GM12878 (cell line): ENCODE data around the gene KLHDC10. TPM values are rescaled to one million over a fixed set of nuclear protein-coding genes. Genes with fewer than 3 reads are reported as not detected.

Source experiments
- E4F1 ChIP-seq: fragments of 450-650 bp; IDR thresholded peaks from 2 replicates; pipeline ENCODE4 v1.6.1; 2018; ENCODE audit warnings: borderline replicate concordance, mild to moderate bottlenecking; ENCODE audit not compliant: partially characterized antibody
- EGR1 ChIP-seq, 2 experiments: IDR thresholded peaks; 1 replicate in 1 of 2; 2 replicates in 1 of 2; pipeline ENCODE4 v1.6.1; 2011 to 2012; ENCODE audit warnings: low read depth in 2 of 2, low read length in 2 of 2, borderline replicate concordance in 1 of 2, mild to moderate bottlenecking in 1 of 2, moderate library complexity in 1 of 2
- HDAC2 ChIP-seq: fragments of 200-600 bp; sonication (generic); IDR thresholded peaks from 2 replicates; pipeline ENCODE4 v1.6.1; 2017
- HSF1 ChIP-seq: fragments of 150-350 bp; IDR thresholded peaks from 2 replicates; pipeline ENCODE4 v1.6.1; 2014; ENCODE audit warnings: mild to moderate bottlenecking, low read depth, low read length
- IKZF2 ChIP-seq, 2 experiments: fragments of 450-650 bp; IDR thresholded peaks; 2 replicates each; pipeline ENCODE4 v1.6.1; 2017; ENCODE audit warnings: mild to moderate bottlenecking in 2 of 2, moderate library complexity in 2 of 2
- MAX ChIP-seq: IDR thresholded peaks from 2 replicates; pipeline ENCODE4 v1.6.1; 2012; ENCODE audit warnings: low read depth, low read length, improper control_type of control experiment
- MXI1 ChIP-seq: fragments of 150-350 bp; IDR thresholded peaks from 2 replicates; pipeline ENCODE4 v1.6.1; 2011; ENCODE audit warnings: low read depth, mild to moderate bottlenecking, inconsistent platforms, low read length, improper control_type of control experiment
- PKNOX1 ChIP-seq: fragments of 450-650 bp; IDR thresholded peaks from 2 replicates; pipeline ENCODE4 v1.6.1; 2016; ENCODE audit warnings: mild to moderate bottlenecking
- POLR2AphosphoS5 ChIP-seq: IDR thresholded peaks from 2 replicates; pipeline ENCODE4 v1.6.1; 2011; ENCODE audit warnings: mild to moderate bottlenecking, low read length, inconsistent platforms
- PRDM15 ChIP-seq: fragments of 450-650 bp; formaldehyde crosslinking; IDR thresholded peaks from 2 replicates; pipeline ENCODE4 v1.4.0; 2020; ENCODE audit warnings: mild to moderate bottlenecking, moderate library complexity
- RB1 ChIP-seq: fragments of 450-650 bp; formaldehyde crosslinking; IDR thresholded peaks from 2 replicates; pipeline ENCODE4 v1.6.1; 2017; ENCODE audit warnings: mild to moderate bottlenecking, borderline replicate concordance
- REST ChIP-seq: IDR thresholded peaks from 2 replicates; pipeline ENCODE4 v1.6.1; 2012; ENCODE audit warnings: mild to moderate bottlenecking, low read depth, low read length
- STAT1 ChIP-seq: fragments of 450-650 bp; conservative IDR thresholded peaks from 2 replicates; pipeline ENCODE4 v1.6.1; 2014; ENCODE audit warnings: antibody characterized with exemption, mild to moderate bottlenecking
- SUPT20H ChIP-seq: IDR thresholded peaks from 2 replicates; pipeline ENCODE4 v1.6.1; 2011; ENCODE audit warnings: low read depth, mild to moderate bottlenecking, low read length, moderate library complexity, borderline replicate concordance; ENCODE audit not compliant: control insufficient read depth
- polyA plus RNA-seq, 11 experiments: library from polyadenylated mRNA; depleted of rRNA in 4 of 11; unstranded in 6 of 11; stranded (reverse) in 5 of 11; fragments of >200 nt; fragmentation: Nextera tagmentation in 4 of 11; fragmentation: Illumina TruSeq in 1 of 11; extraction: Ambion mirVana in 4 of 11; extraction: Trizol in 1 of 11; gene quantifications; 1 replicate in 1 of 11; 2 replicates in 10 of 11; pipeline versions ENCODE4 v1.2.1 to v1.2.3, GENCODE V29; 2011 to 2016; ENCODE audit warnings: inconsistent platforms in 2 of 11, missing spikeins in 2 of 11, low read depth in 1 of 11
- total RNA-seq, 4 experiments: library from RNA; depleted of rRNA in 3 of 4; stranded (reverse); fragments of >200 nt in 3 of 4; fragmentation: Illumina TruSeq in 1 of 4; extraction: Trizol in 1 of 4; gene quantifications; 2 replicates each; pipeline versions ENCODE4 v1.2.1 to v1.2.3, GENCODE V29; 2013 to 2021

Gene KLHDC10
- total and polyA plus RNA-seq, 10 of the 15 experiments (the other 5 are each of a cell fraction or from before 2014, with no cell fraction given), result 2.9 to 20.6 (median 9.4) TPM

GRCh38 chr7:130069978-130070860 is at the start of gene KLHDC10 (continued):
- TF ChIP-seq E4F1, result peak; percentile 91
- no peak for TF ChIP-seq HDAC2
- TF ChIP-seq PKNOX1, result peak; percentile 57; the same call in 1 of the 2 replicates
- TF ChIP-seq EGR1 (IDR thresholded peaks at IDR 0.05; ENCODE audit: borderline replicate concordance in 1 of 2, low read depth in 2 of 2, low read length in 2 of 2), result peak in 1 of 2 experiments; percentile 56; a peak in 2 of 3 replicates
- peak; percentile 68 for TF ChIP-seq POLR2AphosphoS5
- TF ChIP-seq REST, result 0 out of 2 replicates have a peak, but pooled peaks have one; percentile 10
- TF ChIP-seq RB1, result peak; percentile 37; the same call in 1 of the 2 replicates
- peak; percentile 69; the same call in 1 of the 2 replicates for TF ChIP-seq MAX
- no peak for TF ChIP-seq SUPT20H
- TF ChIP-seq IKZF2 (IDR thresholded peaks at IDR 0.05), result peak; percentile 62 to 66
- peak; percentile 93 for TF ChIP-seq STAT1
- TF ChIP-seq PRDM15 (CRISPR knock-in tag), result no peak
- TF ChIP-seq HSF1, result peak; percentile 46; the same call in 1 of the 2 replicates
- peak; percentile 97 for TF ChIP-seq MXI1
